K562 (cell line): Measurements from ENCODE around the gene LRRTM3.

ENCODE experiments used
- CBX8 ChIP-seq: fragments of 200-600 bp; sonication (generic); IDR thresholded peaks from 2 replicates; pipeline ENCODE4 v1.6.1; 2012; ENCODE audit warnings: borderline replicate concordance, mixed run types, low read depth, mild to moderate bottlenecking, moderate library complexity, mixed read lengths, low read length, control low read depth, inconsistent platforms; ENCODE audit not compliant: poor library complexity, severe bottlenecking; ENCODE audit errors: extremely low read depth
- CCNT2 ChIP-seq: IDR thresholded peaks from 2 replicates; pipeline ENCODE4 v1.6.1; 2011; ENCODE audit warnings: borderline replicate concordance, low read depth, mild to moderate bottlenecking, moderate library complexity, mixed read lengths, low read length; ENCODE audit not compliant: insufficient read length; ENCODE audit errors: extremely low read depth
- EZH2 ChIP-seq: IDR thresholded peaks from 2 replicates; pipeline ENCODE4 v1.6.1; 2012; ENCODE audit warnings: low read depth, mild to moderate bottlenecking, inconsistent platforms, low read length, borderline replicate concordance
- HDAC2 ChIP-seq: fragments of 450-650 bp; IDR thresholded peaks from 2 replicates; pipeline ENCODE4 v1.6.1; 2016; ENCODE audit warnings: mild to moderate bottlenecking
- JUNB ChIP-seq: fragments of 450-650 bp; formaldehyde crosslinking; conservative IDR thresholded peaks from 2 replicates; pipeline ENCODE4 v1.4.0; 2020; ENCODE audit warnings: mild to moderate bottlenecking
- KDM1A ChIP-seq, 2 experiments: fragments of 450-650 bp; IDR thresholded peaks; 2 replicates each; pipeline ENCODE4 v1.6.1; 2016; ENCODE audit warnings: mild to moderate bottlenecking in 2 of 2
- SMC3 ChIP-seq: conservative IDR thresholded peaks from 2 replicates; pipeline ENCODE4 v1.6.1; 2011; ENCODE audit warnings: low read depth, low read length, improper control_type of control experiment; ENCODE audit not compliant: insufficient read depth
- SRF ChIP-seq, 2 experiments: fragments of 250-450, 450-650 bp in 1 of 2; sonication (Bioruptor Pico) in 1 of 2; sonication (generic) in 1 of 2; formaldehyde crosslinking; IDR thresholded peaks; 2 replicates each; pipeline versions ENCODE4 v1.5.0 to v1.5.1; 2020 to 2022; ENCODE audit warnings: mild to moderate bottlenecking in 1 of 2, missing genetic modification reagents in 1 of 2
- ZNF830 ChIP-seq: fragments of 250-450 bp; sonication (Bioruptor Pico); IDR thresholded peaks from 2 replicates; pipeline ENCODE4 v1.5.0; 2021; ENCODE audit warnings: mild to moderate bottlenecking
- ZZZ3 ChIP-seq: fragments of 450-650 bp; IDR thresholded peaks from 2 replicates; pipeline ENCODE4 v1.6.1; 2016; ENCODE audit warnings: antibody characterized with exemption, mild to moderate bottlenecking, moderate library complexity
- TF ChIP-seq, protein P1 (sequence below): sonication (generic); formaldehyde crosslinking; IDR thresholded peaks from 2 replicates; pipeline ENCODE4 v1.8.0; 2023; ENCODE audit warnings: mild to moderate bottlenecking, missing genetic modification reagents
- TF ChIP-seq, protein P2 (sequence below): fragments of 250-450 bp; sonication (Bioruptor Pico); IDR thresholded peaks from 2 replicates; pipeline ENCODE4 v1.8.0; 2021; ENCODE audit warnings: mild to moderate bottlenecking, moderate library complexity
- TF ChIP-seq, protein P3 (sequence below): sonication (generic); formaldehyde crosslinking; IDR thresholded peaks from 2 replicates; pipeline ENCODE4 v1.8.0; 2022; ENCODE audit warnings: missing genetic modification reagents, mild to moderate bottlenecking, borderline replicate concordance

DNA sequence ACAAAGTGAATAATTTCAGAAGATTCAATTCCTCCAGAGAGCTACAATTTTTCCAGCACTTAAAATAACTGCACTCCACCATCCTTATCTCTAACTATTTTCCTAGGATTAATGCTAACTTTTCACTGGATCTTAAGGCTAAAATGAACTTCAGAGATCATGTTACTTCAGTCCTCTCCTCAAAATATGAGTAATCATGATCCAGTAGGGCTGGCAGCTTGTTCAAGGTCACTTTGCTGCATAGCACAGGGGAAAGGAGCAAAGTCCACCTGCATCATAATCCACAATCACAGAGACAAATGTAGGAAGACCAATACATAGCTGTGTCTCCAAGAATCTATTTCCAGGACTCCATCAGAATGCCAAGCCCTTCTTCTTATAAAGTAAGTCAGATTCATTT, 150.3 kb downstream of the LRRTM3 start:
- TF ChIP-seq, protein P1, sequence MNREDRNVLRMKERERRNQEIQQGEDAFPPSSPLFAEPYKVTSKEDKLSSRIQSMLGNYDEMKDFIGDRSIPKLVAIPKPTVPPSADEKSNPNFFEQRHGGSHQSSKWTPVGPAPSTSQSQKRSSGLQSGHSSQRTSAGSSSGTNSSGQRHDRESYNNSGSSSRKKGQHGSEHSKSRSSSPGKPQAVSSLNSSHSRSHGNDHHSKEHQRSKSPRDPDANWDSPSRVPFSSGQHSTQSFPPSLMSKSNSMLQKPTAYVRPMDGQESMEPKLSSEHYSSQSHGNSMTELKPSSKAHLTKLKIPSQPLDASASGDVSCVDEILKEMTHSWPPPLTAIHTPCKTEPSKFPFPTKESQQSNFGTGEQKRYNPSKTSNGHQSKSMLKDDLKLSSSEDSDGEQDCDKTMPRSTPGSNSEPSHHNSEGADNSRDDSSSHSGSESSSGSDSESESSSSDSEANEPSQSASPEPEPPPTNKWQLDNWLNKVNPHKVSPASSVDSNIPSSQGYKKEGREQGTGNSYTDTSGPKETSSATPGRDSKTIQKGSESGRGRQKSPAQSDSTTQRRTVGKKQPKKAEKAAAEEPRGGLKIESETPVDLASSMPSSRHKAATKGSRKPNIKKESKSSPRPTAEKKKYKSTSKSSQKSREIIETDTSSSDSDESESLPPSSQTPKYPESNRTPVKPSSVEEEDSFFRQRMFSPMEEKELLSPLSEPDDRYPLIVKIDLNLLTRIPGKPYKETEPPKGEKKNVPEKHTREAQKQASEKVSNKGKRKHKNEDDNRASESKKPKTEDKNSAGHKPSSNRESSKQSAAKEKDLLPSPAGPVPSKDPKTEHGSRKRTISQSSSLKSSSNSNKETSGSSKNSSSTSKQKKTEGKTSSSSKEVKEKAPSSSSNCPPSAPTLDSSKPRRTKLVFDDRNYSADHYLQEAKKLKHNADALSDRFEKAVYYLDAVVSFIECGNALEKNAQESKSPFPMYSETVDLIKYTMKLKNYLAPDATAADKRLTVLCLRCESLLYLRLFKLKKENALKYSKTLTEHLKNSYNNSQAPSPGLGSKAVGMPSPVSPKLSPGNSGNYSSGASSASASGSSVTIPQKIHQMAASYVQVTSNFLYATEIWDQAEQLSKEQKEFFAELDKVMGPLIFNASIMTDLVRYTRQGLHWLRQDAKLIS (CRISPR knock-in tag): no peak
- TF ChIP-seq CCNT2: no peak
- TF ChIP-seq HDAC2: no peak
- TF ChIP-seq ZNF830: no peak
- no peak for TF ChIP-seq SMC3
- no peak for TF ChIP-seq KDM1A (IDR thresholded peaks at IDR 0.05)
- TF ChIP-seq CBX8: no peak
- TF ChIP-seq EZH2: no peak
- TF ChIP-seq, protein P2, sequence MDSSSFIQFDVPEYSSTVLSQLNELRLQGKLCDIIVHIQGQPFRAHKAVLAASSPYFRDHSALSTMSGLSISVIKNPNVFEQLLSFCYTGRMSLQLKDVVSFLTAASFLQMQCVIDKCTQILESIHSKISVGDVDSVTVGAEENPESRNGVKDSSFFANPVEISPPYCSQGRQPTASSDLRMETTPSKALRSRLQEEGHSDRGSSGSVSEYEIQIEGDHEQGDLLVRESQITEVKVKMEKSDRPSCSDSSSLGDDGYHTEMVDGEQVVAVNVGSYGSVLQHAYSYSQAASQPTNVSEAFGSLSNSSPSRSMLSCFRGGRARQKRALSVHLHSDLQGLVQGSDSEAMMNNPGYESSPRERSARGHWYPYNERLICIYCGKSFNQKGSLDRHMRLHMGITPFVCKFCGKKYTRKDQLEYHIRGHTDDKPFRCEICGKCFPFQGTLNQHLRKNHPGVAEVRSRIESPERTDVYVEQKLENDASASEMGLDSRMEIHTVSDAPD (CRISPR knock-in tag): no peak
- TF ChIP-seq JUNB (CRISPR knock-in tag): no peak
- TF ChIP-seq SRF (CRISPR knock-in tag; IDR thresholded peaks at IDR 0.05): no peak
- TF ChIP-seq, protein P3, sequence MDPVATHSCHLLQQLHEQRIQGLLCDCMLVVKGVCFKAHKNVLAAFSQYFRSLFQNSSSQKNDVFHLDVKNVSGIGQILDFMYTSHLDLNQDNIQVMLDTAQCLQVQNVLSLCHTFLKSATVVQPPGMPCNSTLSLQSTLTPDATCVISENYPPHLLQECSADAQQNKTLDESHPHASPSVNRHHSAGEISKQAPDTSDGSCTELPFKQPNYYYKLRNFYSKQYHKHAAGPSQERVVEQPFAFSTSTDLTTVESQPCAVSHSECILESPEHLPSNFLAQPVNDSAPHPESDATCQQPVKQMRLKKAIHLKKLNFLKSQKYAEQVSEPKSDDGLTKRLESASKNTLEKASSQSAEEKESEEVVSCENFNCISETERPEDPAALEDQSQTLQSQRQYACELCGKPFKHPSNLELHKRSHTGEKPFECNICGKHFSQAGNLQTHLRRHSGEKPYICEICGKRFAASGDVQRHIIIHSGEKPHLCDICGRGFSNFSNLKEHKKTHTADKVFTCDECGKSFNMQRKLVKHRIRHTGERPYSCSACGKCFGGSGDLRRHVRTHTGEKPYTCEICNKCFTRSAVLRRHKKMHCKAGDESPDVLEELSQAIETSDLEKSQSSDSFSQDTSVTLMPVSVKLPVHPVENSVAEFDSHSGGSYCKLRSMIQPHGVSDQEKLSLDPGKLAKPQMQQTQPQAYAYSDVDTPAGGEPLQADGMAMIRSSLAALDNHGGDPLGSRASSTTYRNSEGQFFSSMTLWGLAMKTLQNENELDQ (CRISPR knock-in tag): no peak
- TF ChIP-seq ZZZ3: no peak
